HEK293 (cell line): Measurements from ENCODE around the gene MRPL47.

ENCODE experiments used
- CTCF ChIA-PET: fragments of 350-600 bp; formaldehyde crosslinking; extraction: SDS; loops from one replicate; lab custom pipeline; 2021; ENCODE audit warnings: antibody characterized with exemption; lab: Yijun Ruan, JAX
- POLR2A ChIA-PET: fragments of 300-600 bp; formaldehyde crosslinking; extraction: SDS; loops from one replicate; lab custom pipeline; 2020; ENCODE audit warnings: antibody characterized with exemption, inconsistent platforms; lab: Yijun Ruan, JAX
- H3K27ac ChIP-seq: fragments of 200-500 bp; sonication (Bioruptor generic); 2 replicates; pipeline ENCODE4 v1.5.1; 2014; ENCODE audit warnings: low read depth, low read length, control low read depth, inconsistent platforms; ENCODE audit errors: extremely low read depth
- H3K36me3 ChIP-seq, 2 experiments: fragments of 200-500 bp in 1 of 2; sonication (Bioruptor generic) in 1 of 2; 1 replicate in 1 of 2; 2 replicates in 1 of 2; pipeline ENCODE4 v1.5.1; 2014 to 2017; ENCODE audit warnings: inconsistent platforms in 2 of 2, low read length in 2 of 2; ENCODE audit not compliant: control insufficient read depth in 2 of 2, insufficient read depth in 1 of 2
- H3K4me1 ChIP-seq: fragments of 200-500 bp; sonication (Bioruptor generic); 2 replicates; pipeline ENCODE4 v1.5.1; 2014; ENCODE audit warnings: mild to moderate bottlenecking, low read length, inconsistent platforms; ENCODE audit not compliant: control insufficient read depth, insufficient read depth
- H3K4me3 ChIP-seq: 2 replicates; pipeline ENCODE4 v1.5.1; 2011; ENCODE audit warnings: low read depth, mild to moderate bottlenecking, control low read depth, low read length, moderate library complexity
- H3K9me3 ChIP-seq: fragments of 200-500 bp; sonication (Bioruptor generic); 2 replicates; pipeline ENCODE4 v1.5.1; 2014; ENCODE audit warnings: low read depth, low read length, inconsistent platforms; ENCODE audit not compliant: control insufficient read depth, insufficient read depth
- BCL11A ChIP-seq: fragments of 450-650 bp; formaldehyde crosslinking; IDR thresholded peaks from 2 replicates; pipeline ENCODE4 v1.5.1; 2016; ENCODE audit warnings: low read depth, missing biosample characterization, missing genetic modification characterization
- GLI2 ChIP-seq: fragments of 450-650 bp; formaldehyde crosslinking; IDR thresholded peaks from 2 replicates; pipeline ENCODE4; 2017; ENCODE audit warnings: missing biosample characterization, missing genetic modification characterization, low read depth, borderline replicate concordance
- GLI4 ChIP-seq: fragments of 450-650 bp; formaldehyde crosslinking; IDR thresholded peaks from 2 replicates; pipeline ENCODE4 v1.5.1; 2016; ENCODE audit warnings: missing biosample characterization, missing genetic modification characterization
- KLF16 ChIP-seq: fragments of 450-650 bp; formaldehyde crosslinking; IDR thresholded peaks from 2 replicates; pipeline ENCODE4 v1.5.1; 2017; ENCODE audit warnings: missing biosample characterization, missing genetic modification characterization
- MEIS1 ChIP-seq: sonication (generic); formaldehyde crosslinking; IDR thresholded peaks from 2 replicates; pipeline ENCODE4 v1.8.1; 2022; ENCODE audit warnings: missing genetic modification reagents, mild to moderate bottlenecking, borderline replicate concordance
- ZBTB7A ChIP-seq: fragments of 450-650 bp; formaldehyde crosslinking; IDR thresholded peaks from 2 replicates; pipeline ENCODE4 v1.5.1; 2016; ENCODE audit warnings: low read depth, missing biosample characterization, missing genetic modification characterization
- ZEB2 ChIP-seq: fragments of 450-650 bp; formaldehyde crosslinking; IDR thresholded peaks from 2 replicates; pipeline ENCODE4 v1.5.1; 2016; ENCODE audit warnings: missing biosample characterization, missing genetic modification characterization
- ZFP69B ChIP-seq: fragments of 450-650 bp; formaldehyde crosslinking; IDR thresholded peaks from 2 replicates; pipeline ENCODE4 v1.5.1; 2016; ENCODE audit warnings: missing biosample characterization, missing genetic modification characterization
- ZNF133 ChIP-seq: fragments of 450-650 bp; formaldehyde crosslinking; IDR thresholded peaks from 2 replicates; pipeline ENCODE4 v1.5.1; 2016; ENCODE audit warnings: missing biosample characterization, missing genetic modification characterization
- ZNF146 ChIP-seq: fragments of 450-650 bp; formaldehyde crosslinking; IDR thresholded peaks from 2 replicates; pipeline ENCODE4 v1.5.1; 2016; ENCODE audit warnings: missing biosample characterization, missing genetic modification characterization
- ZNF169 ChIP-seq: fragments of 450-650 bp; formaldehyde crosslinking; IDR thresholded peaks from 2 replicates; pipeline ENCODE4 v1.5.1; 2016; ENCODE audit warnings: missing biosample characterization, missing genetic modification characterization
- ZNF23 ChIP-seq: fragments of 450-650 bp; formaldehyde crosslinking; IDR thresholded peaks from 2 replicates; pipeline ENCODE4 v1.5.1; 2016; ENCODE audit warnings: missing biosample characterization, missing genetic modification characterization, borderline replicate concordance
- ZNF266 ChIP-seq: fragments of 450-650 bp; formaldehyde crosslinking; IDR thresholded peaks from 2 replicates; pipeline ENCODE4 v1.5.1; 2016; ENCODE audit warnings: missing biosample characterization, missing genetic modification characterization, low read depth
- ZNF341 ChIP-seq: fragments of 450-650 bp; formaldehyde crosslinking; IDR thresholded peaks from 2 replicates; pipeline ENCODE4; 2016; ENCODE audit warnings: low read depth, missing biosample characterization, missing genetic modification characterization
- ZNF423 ChIP-seq: fragments of 450-650 bp; formaldehyde crosslinking; IDR thresholded peaks from 2 replicates; pipeline ENCODE4 v1.5.1; 2016; ENCODE audit warnings: missing biosample characterization, missing genetic modification characterization
- ZNF501 ChIP-seq: fragments of 450-650 bp; formaldehyde crosslinking; IDR thresholded peaks from 2 replicates; pipeline ENCODE4 v1.5.1; 2016; ENCODE audit warnings: missing biosample characterization, missing genetic modification characterization
- ZNF549 ChIP-seq: fragments of 450-650 bp; IDR thresholded peaks from 2 replicates; pipeline ENCODE4 v1.5.1; 2018; ENCODE audit warnings: missing biosample characterization, missing genetic modification characterization, mild to moderate bottlenecking, inconsistent platforms, moderate library complexity
- ZNF623 ChIP-seq: fragments of 450-650 bp; formaldehyde crosslinking; IDR thresholded peaks from 2 replicates; pipeline ENCODE4 v1.5.1; 2016; ENCODE audit warnings: missing biosample characterization, missing genetic modification characterization
- ZNF792 ChIP-seq: fragments of 450-650 bp; formaldehyde crosslinking; IDR thresholded peaks from 2 replicates; pipeline ENCODE4 v1.5.1; 2016; ENCODE audit warnings: missing biosample characterization, missing genetic modification characterization
- TF ChIP-seq, protein P1 (sequence below): fragments of 450-650 bp; formaldehyde crosslinking; IDR thresholded peaks from 2 replicates; pipeline ENCODE4 v1.5.1; 2017; ENCODE audit warnings: missing biosample characterization, mild to moderate bottlenecking, missing genetic modification characterization, moderate library complexity
- TF ChIP-seq, protein P2 (sequence below): fragments of 450-650 bp; formaldehyde crosslinking; IDR thresholded peaks from 2 replicates; pipeline ENCODE4 v1.5.1; 2016; ENCODE audit warnings: missing biosample characterization, missing genetic modification characterization
- TF ChIP-seq, protein P3 (sequence below): fragments of 450-650 bp; formaldehyde crosslinking; conservative IDR thresholded peaks from 2 replicates; pipeline ENCODE4 v1.5.1; 2016; ENCODE audit warnings: low read depth, missing biosample characterization, missing genetic modification characterization
- TF ChIP-seq, protein P4 (sequence below): fragments of 450-650 bp; formaldehyde crosslinking; IDR thresholded peaks from 2 replicates; pipeline ENCODE4 v1.5.1; 2016; ENCODE audit warnings: missing biosample characterization, missing genetic modification characterization, borderline replicate concordance
- TF ChIP-seq, protein P5 (sequence below): fragments of 450-650 bp; formaldehyde crosslinking; IDR thresholded peaks from 2 replicates; pipeline ENCODE4 v1.5.1; 2017; ENCODE audit warnings: missing biosample characterization, missing genetic modification characterization

MRPL47 gene

DNA sequence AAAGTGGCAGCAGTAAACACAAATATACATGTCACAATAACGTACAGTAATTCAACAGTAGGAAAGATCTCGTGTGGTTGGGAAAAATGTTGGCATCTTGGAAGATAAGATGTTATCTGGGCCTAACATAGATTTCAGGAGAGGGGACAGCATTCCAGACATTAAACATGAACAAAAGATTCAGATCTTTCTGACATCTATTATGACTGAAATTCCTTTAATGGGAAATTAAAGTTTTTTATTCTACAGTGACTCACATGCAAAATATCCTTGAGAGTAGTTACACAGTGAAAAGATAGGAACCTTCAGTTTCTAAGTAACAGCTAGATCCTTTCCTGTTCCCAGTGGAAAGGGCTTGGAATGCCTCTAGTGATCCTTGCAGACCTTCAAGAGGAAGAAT is 9.4 kb upstream of the MRPL47 start:
- H3K4me3 ChIP-seq: no peak overlapping the region
- no peaks in the 10 kb centered on the region for H3K9me3 ChIP-seq
- H3K4me1 ChIP-seq: no peaks in the 10 kb centered on the region
- POLR2A ChIA-PET: no interaction called here
- H3K36me3 ChIP-seq: peaks cover 17 to 24% of the 10 kb centered on the region in 2 experiments; a peak in 2 of 3 replicates
- TF ChIP-seq KLF16 (tag by site-specific recombination) (no peak), ZNF423 (no peak), GLI2 (no peak), GLI4 (tag by site-specific recombination) (no peak), ZNF341 (tag by site-specific recombination) (no peak), ZNF146 (tag by site-specific recombination) (no peak), ZNF792 (tag by site-specific recombination) (no peak), ZFP69B (tag by site-specific recombination) (no peak), ZNF23 (tag by site-specific recombination) (no peak), ZNF169 (tag by site-specific recombination) (no peak), ZBTB7A (tag by site-specific recombination) (no peak), ZNF501 (no peak)
- TF ChIP-seq, protein P1, sequence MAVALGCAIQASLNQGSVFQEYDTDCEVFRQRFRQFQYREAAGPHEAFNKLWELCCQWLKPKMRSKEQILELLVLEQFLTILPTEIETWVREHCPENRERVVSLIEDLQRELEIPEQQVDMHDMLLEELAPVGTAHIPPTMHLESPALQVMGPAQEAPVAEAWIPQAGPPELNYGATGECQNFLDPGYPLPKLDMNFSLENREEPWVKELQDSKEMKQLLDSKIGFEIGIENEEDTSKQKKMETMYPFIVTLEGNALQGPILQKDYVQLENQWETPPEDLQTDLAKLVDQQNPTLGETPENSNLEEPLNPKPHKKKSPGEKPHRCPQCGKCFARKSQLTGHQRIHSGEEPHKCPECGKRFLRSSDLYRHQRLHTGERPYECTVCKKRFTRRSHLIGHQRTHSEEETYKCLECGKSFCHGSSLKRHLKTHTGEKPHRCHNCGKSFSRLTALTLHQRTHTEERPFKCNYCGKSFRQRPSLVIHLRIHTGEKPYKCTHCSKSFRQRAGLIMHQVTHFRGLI (tag by site-specific recombination): no peak
- TF ChIP-seq, protein P2, sequence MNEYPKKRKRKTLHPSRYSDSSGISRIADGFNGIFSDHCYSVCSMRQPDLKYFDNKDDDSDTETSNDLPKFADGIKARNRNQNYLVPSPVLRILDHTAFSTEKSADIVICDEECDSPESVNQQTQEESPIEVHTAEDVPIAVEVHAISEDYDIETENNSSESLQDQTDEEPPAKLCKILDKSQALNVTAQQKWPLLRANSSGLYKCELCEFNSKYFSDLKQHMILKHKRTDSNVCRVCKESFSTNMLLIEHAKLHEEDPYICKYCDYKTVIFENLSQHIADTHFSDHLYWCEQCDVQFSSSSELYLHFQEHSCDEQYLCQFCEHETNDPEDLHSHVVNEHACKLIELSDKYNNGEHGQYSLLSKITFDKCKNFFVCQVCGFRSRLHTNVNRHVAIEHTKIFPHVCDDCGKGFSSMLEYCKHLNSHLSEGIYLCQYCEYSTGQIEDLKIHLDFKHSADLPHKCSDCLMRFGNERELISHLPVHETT (tag by site-specific recombination): no peak
- CTCF ChIA-PET: interaction anchor here (2.2 kb wide), 1 partner anchor 36 kb away, joined by 8 read pairs; no protein-coding TSS in a partner anchor
- H3K27ac ChIP-seq: no peak overlapping the region

DNA sequence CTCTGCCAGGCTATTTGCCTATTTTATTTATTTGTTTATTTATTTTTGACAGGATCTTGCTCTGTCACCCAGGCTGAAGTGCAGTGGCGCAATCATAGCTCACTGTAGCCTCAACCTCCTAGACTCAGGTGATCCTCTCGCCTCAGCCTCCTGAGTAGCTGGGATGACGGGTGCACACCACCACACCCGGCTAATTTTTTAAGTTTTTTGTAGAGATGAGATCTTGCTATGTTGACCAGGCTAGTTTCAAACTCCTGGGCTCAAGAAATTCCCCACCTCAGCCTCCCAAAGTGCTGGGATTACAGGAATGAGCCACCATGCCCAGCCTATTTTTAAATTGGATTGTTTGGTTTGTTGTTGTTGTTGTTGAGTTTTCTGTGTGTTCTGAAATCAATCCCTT is 5.6 kb upstream of the MRPL47 start:
- Histone ChIP-seq H3K27ac (no peak overlapping the region), H3K36me3 (peaks cover 5 to 16% of the 10 kb centered on the region in 2 experiments; a peak in 2 of 3 replicates), H3K4me3 (no peak overlapping the region), H3K9me3 (no peaks in the 10 kb centered on the region), H3K4me1 (no peaks in the 10 kb centered on the region)
- ChIA-PET CTCF (interaction anchor here (0.7 kb wide), 1 partner anchor 146 kb away, joined by 3 read pairs; no protein-coding TSS in a partner anchor), POLR2A (no interaction called here)
- TF ChIP-seq MEIS1 (CRISPR knock-in tag) (no peak), ZNF623 (tag by site-specific recombination) (no peak), ZNF133 (tag by site-specific recombination) (no peak), ZNF266 (tag by site-specific recombination) (no peak), ZEB2 (tag by site-specific recombination) (no peak), BCL11A (tag by site-specific recombination) (no peak), ZNF549 (tag by site-specific recombination) (no peak)
- TF ChIP-seq, protein P3, sequence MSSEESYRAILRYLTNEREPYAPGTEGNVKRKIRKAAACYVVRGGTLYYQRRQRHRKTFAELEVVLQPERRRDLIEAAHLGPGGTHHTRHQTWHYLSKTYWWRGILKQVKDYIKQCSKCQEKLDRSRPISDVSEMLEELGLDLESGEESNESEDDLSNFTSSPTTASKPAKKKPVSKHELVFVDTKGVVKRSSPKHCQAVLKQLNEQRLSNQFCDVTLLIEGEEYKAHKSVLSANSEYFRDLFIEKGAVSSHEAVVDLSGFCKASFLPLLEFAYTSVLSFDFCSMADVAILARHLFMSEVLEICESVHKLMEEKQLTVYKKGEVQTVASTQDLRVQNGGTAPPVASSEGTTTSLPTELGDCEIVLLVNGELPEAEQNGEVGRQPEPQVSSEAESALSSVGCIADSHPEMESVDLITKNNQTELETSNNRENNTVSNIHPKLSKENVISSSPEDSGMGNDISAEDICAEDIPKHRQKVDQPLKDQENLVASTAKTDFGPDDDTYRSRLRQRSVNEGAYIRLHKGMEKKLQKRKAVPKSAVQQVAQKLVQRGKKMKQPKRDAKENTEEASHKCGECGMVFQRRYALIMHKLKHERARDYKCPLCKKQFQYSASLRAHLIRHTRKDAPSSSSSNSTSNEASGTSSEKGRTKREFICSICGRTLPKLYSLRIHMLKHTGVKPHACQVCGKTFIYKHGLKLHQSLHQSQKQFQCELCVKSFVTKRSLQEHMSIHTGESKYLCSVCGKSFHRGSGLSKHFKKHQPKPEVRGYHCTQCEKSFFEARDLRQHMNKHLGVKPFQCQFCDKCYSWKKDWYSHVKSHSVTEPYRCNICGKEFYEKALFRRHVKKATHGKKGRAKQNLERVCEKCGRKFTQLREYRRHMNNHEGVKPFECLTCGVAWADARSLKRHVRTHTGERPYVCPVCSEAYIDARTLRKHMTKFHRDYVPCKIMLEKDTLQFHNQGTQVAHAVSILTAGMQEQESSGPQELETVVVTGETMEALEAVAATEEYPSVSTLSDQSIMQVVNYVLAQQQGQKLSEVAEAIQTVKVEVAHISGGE (tag by site-specific recombination): no peak
- TF ChIP-seq, protein P4, sequence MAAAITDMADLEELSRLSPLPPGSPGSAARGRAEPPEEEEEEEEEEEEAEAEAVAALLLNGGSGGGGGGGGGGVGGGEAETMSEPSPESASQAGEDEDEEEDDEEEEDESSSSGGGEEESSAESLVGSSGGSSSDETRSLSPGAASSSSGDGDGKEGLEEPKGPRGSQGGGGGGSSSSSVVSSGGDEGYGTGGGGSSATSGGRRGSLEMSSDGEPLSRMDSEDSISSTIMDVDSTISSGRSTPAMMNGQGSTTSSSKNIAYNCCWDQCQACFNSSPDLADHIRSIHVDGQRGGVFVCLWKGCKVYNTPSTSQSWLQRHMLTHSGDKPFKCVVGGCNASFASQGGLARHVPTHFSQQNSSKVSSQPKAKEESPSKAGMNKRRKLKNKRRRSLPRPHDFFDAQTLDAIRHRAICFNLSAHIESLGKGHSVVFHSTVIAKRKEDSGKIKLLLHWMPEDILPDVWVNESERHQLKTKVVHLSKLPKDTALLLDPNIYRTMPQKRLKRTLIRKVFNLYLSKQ (tag by site-specific recombination): no peak
- TF ChIP-seq, protein P5, sequence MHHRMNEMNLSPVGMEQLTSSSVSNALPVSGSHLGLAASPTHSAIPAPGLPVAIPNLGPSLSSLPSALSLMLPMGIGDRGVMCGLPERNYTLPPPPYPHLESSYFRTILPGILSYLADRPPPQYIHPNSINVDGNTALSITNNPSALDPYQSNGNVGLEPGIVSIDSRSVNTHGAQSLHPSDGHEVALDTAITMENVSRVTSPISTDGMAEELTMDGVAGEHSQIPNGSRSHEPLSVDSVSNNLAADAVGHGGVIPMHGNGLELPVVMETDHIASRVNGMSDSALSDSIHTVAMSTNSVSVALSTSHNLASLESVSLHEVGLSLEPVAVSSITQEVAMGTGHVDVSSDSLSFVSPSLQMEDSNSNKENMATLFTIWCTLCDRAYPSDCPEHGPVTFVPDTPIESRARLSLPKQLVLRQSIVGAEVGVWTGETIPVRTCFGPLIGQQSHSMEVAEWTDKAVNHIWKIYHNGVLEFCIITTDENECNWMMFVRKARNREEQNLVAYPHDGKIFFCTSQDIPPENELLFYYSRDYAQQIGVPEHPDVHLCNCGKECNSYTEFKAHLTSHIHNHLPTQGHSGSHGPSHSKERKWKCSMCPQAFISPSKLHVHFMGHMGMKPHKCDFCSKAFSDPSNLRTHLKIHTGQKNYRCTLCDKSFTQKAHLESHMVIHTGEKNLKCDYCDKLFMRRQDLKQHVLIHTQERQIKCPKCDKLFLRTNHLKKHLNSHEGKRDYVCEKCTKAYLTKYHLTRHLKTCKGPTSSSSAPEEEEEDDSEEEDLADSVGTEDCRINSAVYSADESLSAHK (tag by site-specific recombination): no peak
